GM13977 (cell line): Measurements from ENCODE around the gene NINL.

Source experiments
- DNase-seq: peaks from one replicate; pipeline ENCODE4 v3.0.0; 2012; ENCODE audit warnings: low spot score
- in situ Hi-C: fragments of 300-500 bp; cut with MboI; formaldehyde crosslinking; loops from one replicate; pipeline ENCODE4 v1.12.0; 2022; ENCODE audit warnings: low sequenced_read_pairs, low pct_unique_long_range_greater_than_20kb, mixed read lengths, inconsistent platforms; ENCODE audit not compliant: unreplicated experiment
- TF ChIP-seq, protein P1 (sequence below): IDR thresholded peaks from 2 replicates; pipeline ENCODE4 v1.5.1; 2012; ENCODE audit warnings: mild to moderate bottlenecking, control low read depth; ENCODE audit not compliant: insufficient read depth; ENCODE audit errors: extremely low read depth, missing control alignments

Gene NINL

DNA sequence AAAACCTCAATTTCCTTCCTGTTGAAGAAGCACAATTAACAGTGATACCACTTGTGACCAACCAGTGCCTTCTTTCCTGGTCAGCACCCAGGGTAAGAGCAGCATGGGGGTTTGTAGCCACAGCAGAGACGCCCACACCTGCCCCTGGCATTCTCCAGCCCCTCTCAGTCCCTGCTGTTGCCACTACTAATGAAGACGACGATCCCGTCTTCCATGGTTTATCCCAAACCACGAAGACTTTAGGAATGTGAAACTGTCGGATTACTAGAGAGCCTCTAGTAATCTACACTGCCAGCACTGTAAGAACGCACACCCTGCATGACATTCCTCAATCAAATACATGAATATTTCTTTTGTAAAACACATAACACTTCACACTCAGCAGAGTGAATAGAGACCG, 117.9 kb downstream of the NINL start:
- TF ChIP-seq, protein P1, sequence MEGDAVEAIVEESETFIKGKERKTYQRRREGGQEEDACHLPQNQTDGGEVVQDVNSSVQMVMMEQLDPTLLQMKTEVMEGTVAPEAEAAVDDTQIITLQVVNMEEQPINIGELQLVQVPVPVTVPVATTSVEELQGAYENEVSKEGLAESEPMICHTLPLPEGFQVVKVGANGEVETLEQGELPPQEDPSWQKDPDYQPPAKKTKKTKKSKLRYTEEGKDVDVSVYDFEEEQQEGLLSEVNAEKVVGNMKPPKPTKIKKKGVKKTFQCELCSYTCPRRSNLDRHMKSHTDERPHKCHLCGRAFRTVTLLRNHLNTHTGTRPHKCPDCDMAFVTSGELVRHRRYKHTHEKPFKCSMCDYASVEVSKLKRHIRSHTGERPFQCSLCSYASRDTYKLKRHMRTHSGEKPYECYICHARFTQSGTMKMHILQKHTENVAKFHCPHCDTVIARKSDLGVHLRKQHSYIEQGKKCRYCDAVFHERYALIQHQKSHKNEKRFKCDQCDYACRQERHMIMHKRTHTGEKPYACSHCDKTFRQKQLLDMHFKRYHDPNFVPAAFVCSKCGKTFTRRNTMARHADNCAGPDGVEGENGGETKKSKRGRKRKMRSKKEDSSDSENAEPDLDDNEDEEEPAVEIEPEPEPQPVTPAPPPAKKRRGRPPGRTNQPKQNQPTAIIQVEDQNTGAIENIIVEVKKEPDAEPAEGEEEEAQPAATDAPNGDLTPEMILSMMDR, result no peak
- no peak for DNase-seq
- in situ Hi-C loops, result no loop called here

DNA sequence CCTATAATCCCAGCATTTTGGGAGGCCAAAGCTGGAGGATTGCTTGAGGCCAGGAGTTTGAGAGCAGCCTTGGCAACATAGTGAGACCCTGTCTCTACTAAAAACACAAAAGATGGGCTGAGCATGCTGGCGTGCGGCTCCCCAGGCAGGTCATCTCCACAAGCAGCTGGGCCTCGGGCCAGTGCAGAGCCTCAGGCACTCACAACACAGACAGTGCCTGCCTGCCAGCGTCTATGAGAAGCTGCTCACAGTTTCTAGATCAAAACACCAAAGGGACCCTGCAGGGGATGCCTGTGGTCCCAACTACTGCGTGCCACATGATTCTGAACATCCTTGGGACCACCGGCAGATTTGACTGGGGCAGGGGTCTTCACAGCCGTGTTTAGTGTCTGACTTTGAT, 118.5 kb downstream of the NINL start:
- DNase-seq, result no peak
- TF ChIP-seq, protein P1, result no peak
- in situ Hi-C loops, result no loop called here

DNA sequence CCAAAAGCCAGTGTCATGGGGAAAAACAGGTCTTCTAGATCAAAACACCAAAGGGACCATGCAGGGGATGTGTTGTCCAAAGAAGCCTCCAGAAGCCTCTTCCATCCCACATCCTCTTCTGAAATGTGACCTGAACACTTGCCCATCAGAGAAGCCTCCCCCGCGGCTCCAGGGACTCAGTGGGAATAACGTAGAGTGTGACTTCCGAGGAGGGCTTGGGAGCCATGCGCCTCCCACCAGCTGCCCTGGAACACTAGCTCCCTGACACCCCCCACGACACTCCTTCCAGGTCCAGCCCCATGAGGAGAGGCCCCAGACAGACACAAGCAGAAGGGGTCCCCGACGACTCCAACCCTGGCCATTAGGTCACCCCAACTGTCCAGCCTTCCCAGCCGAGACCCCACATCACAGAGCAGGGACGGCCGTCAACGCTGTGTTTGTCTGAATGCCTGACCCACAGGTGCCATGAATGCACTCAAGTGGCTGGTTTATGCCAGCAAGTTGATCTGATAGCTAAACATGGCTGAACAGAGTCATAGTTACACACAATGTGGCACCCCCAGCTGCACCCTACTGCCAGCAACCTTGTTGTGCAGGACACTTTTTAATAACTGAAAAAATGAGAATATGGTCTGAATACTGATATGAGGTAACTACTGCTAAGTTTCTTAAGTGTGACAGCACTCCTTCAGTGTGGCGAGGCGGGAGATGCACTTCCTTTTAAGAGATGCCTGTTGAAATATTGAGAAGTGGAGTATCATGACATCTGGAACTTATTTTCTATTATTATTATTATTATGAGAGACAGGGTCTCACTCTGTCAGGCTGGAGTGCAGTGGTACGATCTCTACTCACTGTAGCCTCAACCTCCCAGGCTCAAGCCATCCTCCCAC, 119.8 kb downstream of the NINL start:
- TF ChIP-seq, protein P1, result no peak
- in situ Hi-C loops, result no loop called here
- no peak for DNase-seq

DNA sequence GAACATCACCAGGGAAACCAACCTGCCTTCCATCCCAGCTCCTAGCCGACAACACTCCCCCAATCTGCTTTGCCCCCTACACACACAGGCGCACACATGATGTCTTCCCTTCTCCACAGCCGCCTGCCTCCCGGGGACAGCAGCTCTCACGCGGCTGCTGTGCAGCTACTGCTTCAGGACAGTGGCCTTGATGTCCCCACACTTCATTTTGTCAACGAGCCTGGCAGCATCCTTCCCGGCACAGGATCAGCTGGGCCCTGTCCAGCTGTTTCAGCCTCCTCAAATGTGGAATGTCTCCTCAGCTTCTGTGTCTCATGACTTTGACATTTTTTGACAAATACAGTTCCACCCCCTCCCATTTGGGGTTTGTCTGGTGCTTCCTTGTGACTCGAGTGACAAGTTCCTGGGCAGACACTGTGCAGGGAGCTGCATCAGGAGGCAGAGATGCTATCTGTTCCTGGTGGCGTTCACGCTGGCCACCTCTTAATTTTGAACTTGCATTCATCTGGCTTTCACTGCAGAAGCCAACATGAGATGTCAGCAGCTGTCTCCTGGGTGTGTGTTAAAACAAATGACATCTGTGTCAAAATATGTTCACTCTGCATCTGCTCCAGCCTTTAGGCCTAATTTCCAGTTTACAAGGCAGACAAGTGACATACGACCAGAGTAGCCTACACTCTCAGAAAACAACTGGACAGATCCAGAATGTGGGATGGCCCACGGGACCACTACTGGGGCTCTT, 120.7 kb downstream of the NINL start:
- in situ Hi-C loops, result no loop called here
- no peak for DNase-seq
- TF ChIP-seq, protein P1, result no peak

DNA sequence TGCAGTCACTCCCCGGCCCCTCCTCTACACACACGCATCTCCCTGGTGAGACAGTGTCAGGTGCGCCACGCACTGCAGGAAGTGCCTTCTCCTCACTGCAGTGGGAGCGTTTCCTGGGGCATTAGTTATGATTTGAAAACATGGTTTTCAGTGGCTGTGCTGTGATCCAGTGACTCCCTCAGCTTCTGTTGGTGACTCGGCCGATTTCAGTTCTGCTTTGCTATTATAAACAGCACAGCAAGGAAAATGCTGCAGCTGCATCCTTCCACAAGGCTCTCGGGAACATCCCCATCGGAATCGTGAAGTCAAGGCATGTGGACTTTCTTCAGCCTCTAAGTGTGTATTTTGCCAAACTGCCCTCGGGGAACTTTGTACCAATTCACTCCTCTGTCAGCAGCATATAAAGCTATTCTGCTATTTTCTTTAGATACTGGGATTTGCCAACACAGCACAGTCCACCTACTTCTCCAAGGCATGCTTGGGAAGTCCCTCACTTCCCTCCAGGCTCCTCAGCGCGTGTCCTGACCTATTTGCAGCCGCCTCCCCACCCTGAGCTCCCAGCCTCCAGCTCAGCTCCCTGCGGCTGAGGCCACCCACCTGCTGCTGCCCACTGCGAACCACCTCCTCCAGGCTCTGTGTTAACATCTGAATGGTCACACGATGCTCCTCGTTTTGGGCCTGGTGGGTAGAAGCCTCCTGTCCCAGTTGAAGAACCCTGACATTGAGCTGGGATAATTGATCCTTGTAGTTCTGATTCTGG, 123.4 kb downstream of the NINL start:
- in situ Hi-C loops, result no loop called here
- DNase-seq, result peak; percentile 12

DNA sequence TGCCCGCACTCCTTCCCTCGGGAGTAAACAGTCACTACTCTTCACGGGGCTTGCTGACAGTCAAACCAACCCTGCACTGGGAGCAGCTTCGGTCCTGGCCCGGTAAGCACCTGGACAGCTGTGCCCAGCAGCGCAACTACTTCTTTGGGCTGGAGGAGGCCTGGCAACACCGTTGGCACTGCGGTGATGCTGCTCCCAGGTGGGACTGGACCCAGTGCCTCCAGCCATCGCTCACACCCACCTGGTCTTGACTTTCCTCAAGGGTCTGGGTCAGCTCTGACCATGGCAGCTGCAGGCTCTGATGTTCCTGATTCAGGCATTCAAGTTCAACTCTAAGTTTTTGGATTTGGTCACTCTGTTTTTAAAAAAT, 124.1 kb downstream of the NINL start:
- in situ Hi-C loops, result no loop called here
- TF ChIP-seq, protein P1, result no peak
- no peak for DNase-seq

More for the DNA sequence above, 123.4 kb downstream of the NINL start:
- TF ChIP-seq, protein P1, result no peak
